ENCODE results near the gene TRAPPC2B. TPM values are rescaled to one million over a fixed set of nuclear protein-coding genes. Genes with fewer than 3 reads are reported as not detected.

The TRAPPC2B gene
- polyA plus RNA-seq, 3 donors, result 7.4 to 13.9 (median 11.5) TPM

DNA sequence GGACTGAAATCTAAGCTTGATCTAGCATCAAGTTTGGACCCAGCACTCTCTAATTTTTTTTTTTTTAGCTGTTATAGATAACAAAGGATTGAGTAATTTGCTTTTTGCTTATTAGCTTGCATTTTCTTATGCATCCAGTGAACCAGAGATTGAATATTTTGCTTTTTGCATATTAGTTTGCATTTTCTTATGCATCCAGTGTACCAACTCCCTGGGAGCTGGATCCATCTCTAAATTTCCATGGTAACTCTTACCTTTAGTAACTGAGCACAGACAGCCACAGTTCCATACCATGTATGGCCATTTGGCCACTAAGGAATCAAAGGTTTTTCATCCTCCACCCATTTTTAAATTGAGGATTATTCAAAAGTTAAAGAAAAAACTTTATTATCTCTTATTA, 17.6 kb downstream of the TRAPPC2B start:
- Mint-ChIP-seq H3K9me3 (peaks cover 34 to 93% (median 68%) of the 10 kb centered on the region in 7 donors), H3K4me1 (no peaks in the 10 kb centered on the region), H3K36me3 (peaks cover 13 to 16% of the 10 kb centered on the region in 2 donors), H3K27ac (no peak overlapping the region), H3K4me3 (no peak overlapping the region), H3K27me3 (ENCODE audit: low read depth in 3 of 3) (peaks cover 0 to 2% (median 0%) of the 10 kb centered on the region in 3 donors)
- Histone ChIP-seq H2AFZ (ENCODE audit: insufficient read depth, low read depth, low read length, poor library complexity, severe bottlenecking) (no peak overlapping the region), H3K4me2 (replicated peaks; ENCODE audit: extremely low read depth, low read length, poor library complexity, severe bottlenecking) (no peak overlapping the region), H3K36me3 (replicated peaks in 1 of 2; ENCODE audit: control insufficient read depth in 1 of 2, insufficient read depth in 2 of 2, low read length in 2 of 2) (peaks cover 4 to 24% of the 10 kb centered on the region in 2 donors), H3K9me3 (replicated peaks in 1 of 2; ENCODE audit: control insufficient read depth in 1 of 2, insufficient read depth in 1 of 2, low read length in 2 of 2) (peaks cover 51 to 64% of the 10 kb centered on the region in 2 donors), H4K20me1 (ENCODE audit: insufficient read depth, low read length) (no peaks in the 10 kb centered on the region), H3K4me3 (replicated peaks in 1 of 3; ENCODE audit: low read depth in 2 of 3, low read length in 3 of 3) (no peak overlapping the region), H3K9ac (ENCODE audit: insufficient read depth, low read length, poor library complexity, severe bottlenecking) (no peak overlapping the region), H3K4me1 (ENCODE audit: control insufficient read depth in 1 of 2, insufficient read depth in 2 of 2, low read length in 2 of 2) (no peaks in the 10 kb centered on the region), H3K27ac (ENCODE audit: low read depth in 1 of 2, low read length in 2 of 2) (no peak overlapping the region), H3K79me2 (ENCODE audit: insufficient read depth, low read length) (no peaks in the 10 kb centered on the region), H3K27me3 (ENCODE audit: control insufficient read depth in 2 of 2, insufficient read depth in 2 of 2, low read length in 2 of 2) (no peaks in the 10 kb centered on the region)
- intact Hi-C loops (cut with micrococcal nuclease), result loop anchor here in 1 of 2 donors (10.0 kb wide), 1 partner anchor 254 kb away; the partner anchor contains the start of gene ZNF211
- TF ChIP-seq, protein P1, sequence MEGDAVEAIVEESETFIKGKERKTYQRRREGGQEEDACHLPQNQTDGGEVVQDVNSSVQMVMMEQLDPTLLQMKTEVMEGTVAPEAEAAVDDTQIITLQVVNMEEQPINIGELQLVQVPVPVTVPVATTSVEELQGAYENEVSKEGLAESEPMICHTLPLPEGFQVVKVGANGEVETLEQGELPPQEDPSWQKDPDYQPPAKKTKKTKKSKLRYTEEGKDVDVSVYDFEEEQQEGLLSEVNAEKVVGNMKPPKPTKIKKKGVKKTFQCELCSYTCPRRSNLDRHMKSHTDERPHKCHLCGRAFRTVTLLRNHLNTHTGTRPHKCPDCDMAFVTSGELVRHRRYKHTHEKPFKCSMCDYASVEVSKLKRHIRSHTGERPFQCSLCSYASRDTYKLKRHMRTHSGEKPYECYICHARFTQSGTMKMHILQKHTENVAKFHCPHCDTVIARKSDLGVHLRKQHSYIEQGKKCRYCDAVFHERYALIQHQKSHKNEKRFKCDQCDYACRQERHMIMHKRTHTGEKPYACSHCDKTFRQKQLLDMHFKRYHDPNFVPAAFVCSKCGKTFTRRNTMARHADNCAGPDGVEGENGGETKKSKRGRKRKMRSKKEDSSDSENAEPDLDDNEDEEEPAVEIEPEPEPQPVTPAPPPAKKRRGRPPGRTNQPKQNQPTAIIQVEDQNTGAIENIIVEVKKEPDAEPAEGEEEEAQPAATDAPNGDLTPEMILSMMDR (IDR thresholded peaks at IDR 0.05), result no peak
- no peak for DNase-seq

- H3K4me1 ChIP-seq (ENCODE audit: control insufficient read depth in 1 of 2, insufficient read depth in 2 of 2, low read length in 2 of 2), result no peaks in the 10 kb centered on the region
- H3K27me3 ChIP-seq (ENCODE audit: control insufficient read depth in 2 of 2, insufficient read depth in 2 of 2, low read length in 2 of 2), result no peaks in the 10 kb centered on the region
- no peak overlapping the region for H3K4me3 Mint-ChIP-seq
- peaks cover 23 to 84% (median 55%) of the 10 kb centered on the region in 7 donors for H3K9me3 Mint-ChIP-seq
- H3K36me3 Mint-ChIP-seq, result peaks cover 0 to 2% of the 10 kb centered on the region in 2 donors
- H3K36me3 ChIP-seq (replicated peaks in 1 of 2; ENCODE audit: control insufficient read depth in 1 of 2, insufficient read depth in 2 of 2, low read length in 2 of 2), result peaks cover 0 to 6% of the 10 kb centered on the region in 2 donors
- peaks cover 41 to 48% of the 10 kb centered on the region in 2 donors for H3K9me3 ChIP-seq (replicated peaks in 1 of 2; ENCODE audit: control insufficient read depth in 1 of 2, insufficient read depth in 1 of 2, low read length in 2 of 2)
- H3K4me2 ChIP-seq (replicated peaks; ENCODE audit: extremely low read depth, low read length, poor library complexity, severe bottlenecking), result no peak overlapping the region
- H2AFZ ChIP-seq (ENCODE audit: insufficient read depth, low read depth, low read length, poor library complexity, severe bottlenecking), result no peak overlapping the region
- no peak overlapping the region for H3K9ac ChIP-seq (ENCODE audit: insufficient read depth, low read length, poor library complexity, severe bottlenecking)
- H3K27ac ChIP-seq (ENCODE audit: low read depth in 1 of 2, low read length in 2 of 2), result no peak overlapping the region
- H3K27me3 Mint-ChIP-seq (ENCODE audit: low read depth in 3 of 3), result peaks cover 0 to 3% (median 0%) of the 10 kb centered on the region in 3 donors
- 70% methylated on average over 2 of the region's 7 CpGs for WGBS (ENCODE audit: insufficient coverage)
- TF ChIP-seq, protein P1 (IDR thresholded peaks at IDR 0.05), result no peak
- intact Hi-C loops (cut with micrococcal nuclease), result loop anchor here in 1 of 2 donors (10.0 kb wide), 1 partner anchor 252 kb away; the partner anchor contains the start of gene ZNF211
- no peaks in the 10 kb centered on the region for H3K79me2 ChIP-seq (ENCODE audit: insufficient read depth, low read length)
- no peaks in the 10 kb centered on the region for H4K20me1 ChIP-seq (ENCODE audit: insufficient read depth, low read length)
- DNase-seq, result no peak
- H3K4me1 Mint-ChIP-seq, result no peaks in the 10 kb centered on the region
- no peak overlapping the region for H3K27ac Mint-ChIP-seq
- H3K4me3 ChIP-seq (replicated peaks in 1 of 3; ENCODE audit: low read depth in 2 of 3, low read length in 3 of 3), result no peak overlapping the region
Observed at GRCh38 chr19:57382806-57383488, 19.6 kb downstream of the TRAPPC2B start.

Data from CD14-positive monocyte (primary cell).